GM12891 (cell line): Measurements from ENCODE around the gene RAB11FIP3.

Source experiments
- PAX5 ChIP-seq: IDR thresholded peaks from 2 replicates; pipeline ENCODE4 v1.6.1; 2011; ENCODE audit warnings: low read length, moderate library complexity, mild to moderate bottlenecking; ENCODE audit not compliant: insufficient read depth, severe bottlenecking
- POLR2A ChIP-seq: IDR thresholded peaks from 2 replicates; pipeline ENCODE4 v1.6.1; 2011; ENCODE audit warnings: low read depth, low read length, control low read depth
- POLR2AphosphoS5 ChIP-seq: IDR thresholded peaks from 2 replicates; pipeline ENCODE4 v1.6.1; 2011; ENCODE audit warnings: low read depth, low read length, control low read depth
- POU2F2 ChIP-seq: IDR thresholded peaks from 2 replicates; pipeline ENCODE4 v1.6.1; 2011; ENCODE audit warnings: low read depth, mild to moderate bottlenecking, control low read depth, low read length, moderate library complexity
- SPI1 ChIP-seq: IDR thresholded peaks from 2 replicates; pipeline ENCODE4 v1.6.1; 2011; ENCODE audit warnings: low read depth, low read length, control low read depth
- TAF1 ChIP-seq: IDR thresholded peaks from 2 replicates; pipeline ENCODE4 v1.6.1; 2011; ENCODE audit warnings: low read depth, low read length, control low read depth

- no peak for TF ChIP-seq SPI1
- no peak for TF ChIP-seq POLR2A
- TF ChIP-seq POLR2AphosphoS5, result no peak
- TF ChIP-seq TAF1, result no peak
- TF ChIP-seq PAX5, result no peak
- no peak for TF ChIP-seq POU2F2
These were observed 118.1 kb downstream of the RAB11FIP3 start for GRCh38 chr16:543301-544164.
